Brain microvascular endothelial cell (primary cell): ENCODE data around the gene CATSPERZ.

Source experiments
- DNase-seq: peaks from one replicate; pipeline ENCODE4 v3.0.0-alpha.2; 2020
- H3K27ac ChIP-seq: fragments of 250-450 bp; sonication (Bioruptor Pico); 2 replicates; pipeline ENCODE4 v1.5.1; 2020; ENCODE audit warnings: mild to moderate bottlenecking, moderate library complexity
- H3K27me3 ChIP-seq: fragments of 250-450 bp; sonication (Bioruptor Pico); replicated peaks from 2 replicates; pipeline ENCODE4 v1.5.1; 2020; ENCODE audit warnings: mild to moderate bottlenecking
- H3K36me3 ChIP-seq: fragments of 250-450 bp; sonication (Bioruptor Pico); replicated peaks from 2 replicates; pipeline ENCODE4 v1.5.1; 2020; ENCODE audit warnings: mild to moderate bottlenecking
- H3K4me3 ChIP-seq: 2 replicates; pipeline ENCODE4 v1.5.1; 2011; ENCODE audit warnings: low read depth, mild to moderate bottlenecking, control low read depth, low read length, moderate library complexity
- CTCF ChIP-seq: IDR thresholded peaks from 2 replicates; pipeline ENCODE4 v1.5.1; 2011; ENCODE audit warnings: low read depth, mild to moderate bottlenecking, moderate library complexity, low read length, control low read depth, inconsistent platforms; ENCODE audit errors: missing control alignments
- in situ Hi-C: cut with HindIII; loops from 2 replicates; pipeline ENCODE4 v1.10.0; 2017; ENCODE audit warnings: low sequenced_read_pairs, low pct_ligation_motif_present

Gene CATSPERZ

GRCh38 chr11:64352099-64352994 is 52.2 kb downstream of the CATSPERZ start:
- DNase-seq: no peak
- H3K4me3 ChIP-seq: no peak overlapping the region
- H3K36me3 ChIP-seq: no peaks in the 10 kb centered on the region
- H3K27ac ChIP-seq: no peak overlapping the region
- no peak for TF ChIP-seq CTCF
- in situ Hi-C loops: no loop called here
- H3K27me3 ChIP-seq: no peaks in the 10 kb centered on the region

DNA sequence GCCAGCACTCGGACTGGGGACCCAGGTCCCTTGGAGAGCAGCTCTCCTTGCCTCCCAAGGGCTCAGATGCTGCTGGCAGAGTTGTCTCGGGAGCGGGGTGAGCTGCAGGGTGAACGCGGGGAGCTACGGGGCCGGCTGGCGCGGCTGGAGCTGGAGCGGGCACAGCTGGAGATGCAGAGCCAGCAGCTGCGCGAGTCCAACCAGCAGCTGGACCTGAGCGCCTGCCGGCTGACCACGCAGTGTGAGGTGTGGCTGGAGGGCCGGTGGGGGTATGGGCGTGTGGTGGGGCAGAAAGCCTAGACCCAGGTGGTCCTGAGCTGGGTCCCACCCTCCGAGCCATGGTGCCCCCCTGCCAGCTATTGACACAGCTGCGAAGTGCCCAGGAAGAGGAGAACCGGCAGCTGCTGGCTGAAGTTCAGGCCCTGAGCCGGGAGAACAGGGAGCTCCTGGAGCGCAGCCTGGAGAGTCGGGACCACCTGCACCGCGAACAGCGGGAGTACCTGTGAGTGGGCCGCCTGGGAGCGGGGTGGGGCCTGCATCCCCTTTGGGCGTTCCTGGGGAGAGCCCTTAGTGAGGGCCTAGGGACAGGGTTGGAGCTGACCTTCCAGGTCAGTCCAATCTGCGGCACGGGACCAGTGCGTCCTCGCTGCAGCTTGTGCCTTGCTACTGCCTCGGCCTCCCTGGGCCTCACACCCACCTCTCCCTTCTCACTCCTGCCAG is 53.0 kb downstream of the CATSPERZ start:
- no peak for TF ChIP-seq CTCF
- no peaks in the 10 kb centered on the region for H3K27me3 ChIP-seq
- in situ Hi-C loops: no loop called here
- no peak overlapping the region for H3K27ac ChIP-seq
- no peaks in the 10 kb centered on the region for H3K36me3 ChIP-seq
- no peak for DNase-seq
- H3K4me3 ChIP-seq: no peak overlapping the region

DNA sequence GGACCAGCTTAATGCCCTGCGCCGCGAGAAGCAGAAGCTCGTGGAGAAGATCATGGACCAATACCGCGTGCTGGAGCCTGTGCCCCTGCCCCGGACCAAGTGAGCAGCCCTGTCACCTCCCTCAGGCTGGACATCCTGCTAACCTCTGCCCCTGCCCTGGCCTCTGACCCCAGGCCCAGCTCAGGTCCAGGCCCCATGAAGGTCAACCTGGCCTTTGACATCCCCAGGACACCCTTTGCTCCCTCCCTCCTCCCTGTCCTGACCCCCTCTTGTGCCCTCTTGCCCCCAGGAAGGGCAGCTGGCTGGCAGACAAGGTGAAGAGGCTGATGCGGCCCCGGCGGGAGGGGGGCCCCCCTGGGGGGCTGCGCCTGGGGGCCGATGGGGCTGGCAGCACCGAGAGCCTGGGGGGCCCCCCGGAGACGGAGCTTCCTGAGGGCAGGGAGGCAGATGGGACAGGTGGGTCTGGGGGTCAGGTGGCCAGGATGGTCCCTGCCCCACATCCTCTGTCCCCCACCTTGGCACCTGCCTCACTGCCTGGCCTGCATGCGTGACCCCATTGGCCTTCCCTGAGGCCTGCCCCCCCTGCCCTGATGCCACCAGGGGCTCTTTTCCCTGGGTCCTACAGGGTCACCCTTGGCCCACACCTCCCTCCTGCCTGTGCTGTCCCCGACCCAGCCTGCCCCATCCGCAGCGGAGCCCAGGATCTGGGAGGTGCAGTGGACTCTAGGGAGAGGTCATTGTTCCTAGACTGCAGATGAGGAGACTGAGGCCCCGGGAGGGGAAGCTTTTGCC is 53.8 kb downstream of the CATSPERZ start:
- H3K27me3 ChIP-seq: no peaks in the 10 kb centered on the region

More for the DNA sequence above, 53.8 kb downstream of the CATSPERZ start:
- no peak for DNase-seq
- Histone ChIP-seq H3K4me3 (no peak overlapping the region), H3K27ac (no peak overlapping the region), H3K36me3 (no peaks in the 10 kb centered on the region)
- no peak for TF ChIP-seq CTCF
- in situ Hi-C loops: no loop called here
